ENCODE results near the gene GPR151.

The GPR151 gene

GRCh38 chr5:146538432-146538831 lies 22.4 kb upstream of the GPR151 start:
- no peak overlapping the region for H3K4me3 ChIP-seq (ENCODE audit: low read length)
- DNase-seq (ENCODE audit: low read depth) = no peak
- no peak for TF ChIP-seq CTCF (conservative IDR thresholded peaks at IDR 0.05; ENCODE audit: low read depth, low read length)

- H3K4me3 ChIP-seq (ENCODE audit: low read length) = no peak overlapping the region
- no peak for DNase-seq (ENCODE audit: low read depth)
- no peak for TF ChIP-seq CTCF (conservative IDR thresholded peaks at IDR 0.05; ENCODE audit: low read depth, low read length)
These were observed 17.9 kb upstream of the GPR151 start for GRCh38 chr5:146533882-146534281.

- TF ChIP-seq CTCF (conservative IDR thresholded peaks at IDR 0.05; ENCODE audit: low read depth, low read length) = peak; percentile 91
- no peak for DNase-seq (ENCODE audit: low read depth)
- H3K4me3 ChIP-seq (ENCODE audit: low read length) = no peak overlapping the region
These were observed 17.4 kb upstream of the GPR151 start for GRCh38 chr5:146533260-146533857.

- no peak for TF ChIP-seq CTCF (conservative IDR thresholded peaks at IDR 0.05; ENCODE audit: low read depth, low read length)
- no peak for DNase-seq (ENCODE audit: low read depth)
These were observed 14.0 kb upstream of the GPR151 start for GRCh38 chr5:146529984-146530383.

GRCh38 chr5:146528236-146528635 lies 12.2 kb upstream of the GPR151 start:
- no peak for TF ChIP-seq CTCF (conservative IDR thresholded peaks at IDR 0.05; ENCODE audit: low read depth, low read length)
- DNase-seq (ENCODE audit: low read depth) = no peak
- no peak overlapping the region for H3K4me3 ChIP-seq (ENCODE audit: low read length)

More at GRCh38 chr5:146529984-146530383, 14.0 kb upstream of the GPR151 start:
- no peak overlapping the region for H3K4me3 ChIP-seq (ENCODE audit: low read length)

- H3K4me3 ChIP-seq (ENCODE audit: low read length) = no peak overlapping the region
- DNase-seq (ENCODE audit: low read depth) = no peak
- TF ChIP-seq CTCF (conservative IDR thresholded peaks at IDR 0.05; ENCODE audit: low read depth, low read length) = no peak
These were observed 11.8 kb upstream of the GPR151 start for GRCh38 chr5:146527785-146528184.

- H3K4me3 ChIP-seq (ENCODE audit: low read length) = no peak overlapping the region
- DNase-seq (ENCODE audit: low read depth) = no peak
- no peak for TF ChIP-seq CTCF (conservative IDR thresholded peaks at IDR 0.05; ENCODE audit: low read depth, low read length)
These were observed 7.7 kb upstream of the GPR151 start for GRCh38 chr5:146523698-146524097.

All from retinal pigment epithelial cell (primary cell).